DMS 273 (cell line): Measurements from ENCODE around the gene JDP2.
"Not testable (repeated sequence)": the region's sequence is repeated elsewhere in the genome, so short reads cannot be mapped to it uniquely, and the experiment has no call there.

Source experiments
- DNase-seq: peaks from one replicate; lab custom pipeline; 2025; ENCODE audit not compliant: unreplicated experiment; lab: John Stamatoyannopoulos, UW

Gene JDP2, protein sequence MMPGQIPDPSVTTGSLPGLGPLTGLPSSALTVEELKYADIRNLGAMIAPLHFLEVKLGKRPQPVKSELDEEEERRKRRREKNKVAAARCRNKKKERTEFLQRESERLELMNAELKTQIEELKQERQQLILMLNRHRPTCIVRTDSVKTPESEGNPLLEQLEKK

DNA sequence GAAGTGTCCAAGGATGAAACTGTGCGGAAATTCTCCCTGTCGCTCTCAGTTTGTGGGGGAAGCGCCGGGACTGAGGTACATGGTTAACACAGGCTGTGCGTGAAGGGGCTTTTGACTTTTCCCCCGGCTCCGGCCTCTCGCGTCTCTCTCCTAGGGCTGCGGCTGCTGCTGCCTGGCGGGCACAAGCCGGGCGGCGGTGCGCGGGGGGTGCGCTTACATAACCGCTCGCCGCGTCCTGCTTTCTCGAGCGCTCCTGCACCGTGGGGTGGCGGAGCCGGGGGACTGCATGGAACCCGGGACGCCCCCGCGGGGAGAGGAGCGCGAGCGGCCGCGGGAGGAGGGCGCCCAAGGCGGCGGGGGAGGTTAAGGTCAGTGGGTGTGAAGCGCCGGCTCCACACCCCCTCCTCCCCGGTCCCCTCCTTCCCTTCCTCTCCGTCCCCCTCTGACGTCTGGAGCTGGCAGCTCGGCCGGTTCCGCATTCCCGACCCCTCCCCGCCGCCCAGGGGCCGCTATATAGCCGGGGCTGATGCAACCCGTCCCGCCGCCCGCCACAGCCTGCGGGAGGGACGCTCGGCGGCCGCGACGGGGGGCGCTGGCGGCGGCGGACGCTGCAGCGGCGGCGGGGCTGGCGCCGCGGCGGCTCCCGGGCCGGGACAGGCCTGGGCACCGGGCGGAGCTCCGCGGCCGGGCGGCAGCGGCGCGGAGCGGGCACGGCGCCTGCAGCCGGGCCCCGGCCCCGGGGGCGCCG is at the start of gene JDP2:
JDP2 (plus strand) TSS at position 541 of the 748 bp plus-strand sequence. CDS start 9,899 bp downstream, outside the sequence.
- peak; percentile 83 for DNase-seq

DNA sequence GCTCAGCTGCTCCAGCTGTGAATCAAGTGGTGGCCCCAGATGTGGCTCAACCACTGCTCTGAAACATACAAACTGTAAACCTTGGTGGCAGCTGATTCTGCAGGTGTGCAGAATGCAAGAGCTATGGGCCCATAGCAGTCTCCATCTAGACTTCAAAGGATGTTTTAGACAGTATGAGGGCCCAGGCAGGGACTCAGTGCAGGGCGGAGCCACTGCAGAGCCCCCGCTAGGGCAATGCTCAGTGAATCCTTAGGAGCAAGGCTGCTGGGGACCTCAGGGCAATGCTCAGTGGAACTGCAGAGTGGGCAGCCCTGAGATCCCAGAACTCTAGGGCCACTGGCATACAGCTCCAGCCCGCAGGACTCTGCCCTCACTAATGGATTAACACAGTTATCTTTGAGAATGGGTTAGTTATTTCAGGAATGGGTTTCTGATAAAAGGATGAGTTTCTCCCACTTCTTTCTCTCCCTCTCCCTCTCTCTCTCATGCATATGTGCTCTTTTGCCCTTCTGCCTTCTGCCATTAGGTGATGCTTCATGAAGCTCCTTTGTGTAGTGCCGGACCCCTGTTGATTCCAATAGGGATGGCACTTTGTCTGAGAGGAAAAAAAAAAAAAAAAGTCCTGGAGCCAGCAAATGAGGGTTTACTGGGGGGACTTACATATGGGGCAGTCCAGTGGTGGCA is 48.4 kb upstream of the JDP2 start:
- DNase-seq: no peak

DNA sequence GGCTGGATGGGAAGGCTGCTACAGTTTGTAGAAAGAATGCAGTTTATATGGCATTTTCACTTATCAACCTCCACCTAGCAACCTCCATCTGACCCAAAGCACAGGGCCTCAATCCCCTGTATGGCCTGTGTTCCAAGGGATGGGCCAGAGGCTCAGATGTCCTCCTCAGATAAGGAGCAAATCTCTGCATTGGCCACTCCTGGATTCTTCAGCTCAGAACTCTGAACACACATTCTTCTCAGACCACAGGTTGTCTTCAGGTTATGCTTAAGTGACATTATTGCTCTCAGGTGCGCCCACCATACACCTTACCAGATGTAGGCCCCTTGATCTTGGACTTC is 47.9 kb upstream of the JDP2 start:
- no peak for DNase-seq

DNA sequence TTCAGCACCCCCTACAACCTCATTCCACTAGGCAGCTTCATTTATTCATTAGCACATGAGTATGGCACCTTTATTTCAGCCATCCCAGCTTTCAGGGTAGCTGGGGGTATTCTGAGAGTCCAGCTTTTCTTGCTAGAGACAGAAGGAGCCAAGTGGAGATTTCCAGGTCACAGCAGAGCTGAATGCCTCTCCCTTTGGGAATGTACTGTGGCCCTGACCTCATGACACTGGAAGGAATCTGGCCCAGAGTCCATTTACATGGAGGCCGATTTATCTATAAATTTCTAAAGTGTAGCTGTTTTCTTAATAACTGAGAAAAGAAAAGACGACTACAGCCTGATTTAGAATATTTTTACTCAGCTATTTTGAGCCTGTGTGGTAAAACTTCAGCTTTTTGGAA is 47.2 kb upstream of the JDP2 start:
- no peak for DNase-seq

DNA sequence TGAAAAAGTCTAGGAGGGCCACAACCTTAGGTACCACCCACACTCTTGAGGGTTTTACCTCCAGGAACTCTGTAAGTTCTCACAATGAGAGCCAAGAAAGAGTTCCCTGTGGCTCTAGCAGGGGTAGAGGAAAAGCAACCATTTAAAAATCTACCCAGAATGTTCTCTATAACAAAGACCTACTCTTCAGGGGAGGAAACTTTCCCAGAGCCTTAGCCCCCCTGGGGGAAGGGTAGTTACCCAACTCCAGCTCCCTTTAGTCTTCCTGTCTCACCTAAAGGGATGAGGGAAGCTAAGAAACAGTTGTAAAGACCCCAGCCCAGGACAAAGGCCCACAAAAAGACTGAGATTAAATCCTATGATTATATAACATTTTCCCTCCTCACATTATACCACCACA is 46.2 kb upstream of the JDP2 start:
- no peak for DNase-seq

DNA sequence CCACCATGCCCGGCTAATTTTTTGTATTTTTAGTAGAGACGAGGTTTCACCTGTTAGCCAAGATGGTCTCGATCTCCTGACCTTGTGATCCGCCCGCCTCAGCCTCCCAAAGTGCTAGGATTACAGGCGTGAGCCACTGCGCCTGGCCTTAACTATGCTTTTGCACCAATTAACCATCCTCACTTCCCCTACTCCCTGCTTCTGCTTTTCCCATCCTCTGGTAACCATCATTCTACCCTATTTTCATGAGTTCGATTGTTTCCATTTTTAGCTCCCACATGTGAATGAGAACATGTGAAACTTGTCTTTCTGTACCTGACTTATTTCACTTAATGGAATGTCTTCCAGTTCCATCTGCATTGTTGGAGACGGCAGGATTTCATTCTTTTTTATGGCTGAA is 44.6 kb upstream of the JDP2 start:
- DNase-seq: not testable (repeated sequence)

DNA sequence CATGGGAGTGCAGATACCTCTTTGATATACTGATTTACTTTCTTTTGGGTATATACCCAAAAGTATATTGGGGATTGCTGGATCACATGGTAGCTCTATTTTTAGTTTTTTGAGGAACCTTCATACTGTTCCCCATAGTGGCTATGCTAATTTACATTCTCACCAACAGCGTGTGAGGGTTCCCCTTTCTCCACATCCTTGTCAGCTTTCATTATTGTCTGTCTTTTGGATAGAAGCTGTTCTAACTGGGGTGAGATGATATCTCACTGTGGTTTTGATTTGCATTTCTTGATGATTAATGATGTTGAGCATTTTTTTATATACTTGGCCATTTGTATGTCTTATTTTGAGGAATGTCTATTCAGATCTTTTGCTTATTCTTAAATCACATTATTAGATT is 44.1 kb upstream of the JDP2 start:
- no peak for DNase-seq

DNA sequence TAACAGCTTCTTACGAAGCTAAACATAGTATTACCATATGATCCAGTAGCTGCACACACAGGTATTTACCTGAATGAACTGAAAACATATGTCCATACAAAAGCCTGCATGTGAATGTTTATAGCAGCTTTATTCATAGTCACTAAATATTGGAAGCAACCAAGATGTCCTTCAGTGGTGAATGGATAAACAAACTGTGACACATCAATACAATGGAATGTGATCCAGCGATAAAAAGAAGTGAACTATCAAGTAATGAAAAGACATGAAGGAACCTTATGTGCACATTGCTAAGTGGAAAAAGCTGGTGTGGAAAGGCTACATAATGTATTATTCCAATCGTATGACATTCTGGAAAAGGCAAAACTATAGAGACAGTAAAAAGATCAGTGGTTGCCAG is 38.1 kb upstream of the JDP2 start:
- no peak for DNase-seq

DNA sequence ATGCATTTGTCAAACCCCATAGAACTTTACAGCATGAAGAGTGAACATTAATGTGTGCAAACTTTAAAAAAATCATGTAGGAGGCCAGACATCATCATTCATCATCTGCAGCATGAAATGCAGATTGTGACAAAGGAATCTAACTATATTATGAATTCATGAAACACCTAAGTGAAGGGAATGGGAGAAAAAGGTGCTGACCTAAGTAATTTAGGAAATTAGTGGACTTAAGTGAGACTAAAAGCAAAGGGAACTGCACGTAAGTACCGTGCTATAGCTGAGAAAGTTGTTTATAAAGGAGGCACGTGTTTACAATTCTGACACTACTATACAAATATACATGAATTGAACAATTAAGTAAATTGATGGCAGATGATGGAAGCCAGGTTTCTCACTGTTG is 37.6 kb upstream of the JDP2 start:
- DNase-seq: no peak

DNA sequence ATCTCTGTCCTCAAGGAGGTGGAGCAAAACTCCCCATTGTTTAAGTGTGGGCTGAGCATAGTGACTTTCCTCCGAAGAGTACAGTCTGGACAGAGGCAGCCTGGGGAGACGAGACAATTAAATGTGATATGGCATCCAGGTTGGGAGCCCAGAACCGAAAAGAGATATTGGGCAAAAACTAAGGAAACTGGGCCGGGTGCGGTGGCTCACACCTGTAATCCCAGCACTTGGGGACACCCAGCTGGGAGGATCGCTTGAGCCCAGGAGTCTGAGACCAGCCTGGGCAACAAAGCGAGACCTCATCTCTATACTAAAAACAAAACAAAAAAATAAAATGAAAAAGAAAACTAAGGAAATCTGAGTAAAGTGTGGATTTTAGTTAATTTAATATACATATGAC is 35.9 kb upstream of the JDP2 start:
- DNase-seq: no peak

DNA sequence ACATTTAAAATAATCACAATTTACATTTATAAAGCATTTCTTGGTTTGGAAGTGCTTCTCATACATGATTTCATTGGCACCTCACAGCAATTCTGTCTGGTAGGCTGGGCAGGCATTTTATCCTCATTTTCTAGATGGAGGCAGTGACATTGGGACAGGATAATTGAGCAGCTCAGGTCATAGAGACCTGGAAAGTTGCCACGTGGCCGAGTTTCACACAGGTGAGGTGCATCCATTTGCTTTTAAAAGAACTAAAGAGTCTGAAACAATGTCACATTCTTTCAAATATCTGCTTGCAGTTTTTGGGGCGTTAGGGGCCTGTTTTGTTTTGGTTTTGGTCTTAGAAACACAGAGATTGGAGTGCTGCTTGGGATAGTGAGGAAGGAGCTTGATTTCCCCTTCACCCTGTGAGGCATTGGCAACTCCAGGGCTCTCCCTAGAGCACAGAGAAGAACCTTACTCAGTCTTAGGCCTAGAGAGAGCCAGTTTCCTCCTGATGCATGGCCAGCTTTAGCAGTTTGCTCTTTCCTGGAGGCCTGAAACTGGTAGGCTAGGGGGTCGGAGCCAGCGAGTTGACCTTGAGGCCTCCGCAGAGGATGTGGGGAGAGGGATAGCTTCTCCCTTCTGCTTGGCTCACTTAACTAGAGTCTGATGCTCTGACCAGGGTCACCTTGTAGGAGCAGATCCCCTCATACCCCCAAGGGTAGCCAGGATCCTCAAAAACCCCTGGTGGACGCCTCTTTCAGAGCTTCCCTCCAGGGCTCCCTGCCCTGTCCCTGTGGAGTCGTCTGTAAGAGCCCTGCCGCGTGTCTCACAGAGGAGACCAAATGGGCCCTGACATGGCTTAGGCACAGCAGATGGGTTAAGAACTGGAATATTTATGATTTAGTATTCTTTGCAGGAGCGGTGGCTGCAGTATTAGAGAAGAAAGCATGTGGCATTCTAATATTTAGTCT is 34.9 kb upstream of the JDP2 start:
- no peak for DNase-seq

DNA sequence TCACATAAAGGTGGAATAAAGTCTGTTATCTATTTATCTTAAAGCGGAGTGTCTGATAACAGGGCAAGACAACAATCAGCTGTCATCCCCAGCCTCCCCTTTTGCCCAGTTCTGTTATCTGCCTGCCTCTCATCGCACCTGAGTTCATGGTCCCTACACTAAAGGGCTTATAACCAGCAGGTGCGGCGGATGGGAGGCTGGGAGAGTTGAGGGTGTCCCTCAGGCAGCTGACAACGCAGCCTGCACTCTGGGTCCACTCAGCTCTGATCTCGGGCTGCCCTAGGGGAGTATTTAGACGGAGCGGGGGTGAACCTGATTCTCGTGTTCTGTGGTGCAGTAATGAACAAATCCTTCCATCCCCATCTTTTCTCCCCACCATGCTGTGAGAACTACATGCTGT is 34.0 kb upstream of the JDP2 start:
- DNase-seq: no peak

DNA sequence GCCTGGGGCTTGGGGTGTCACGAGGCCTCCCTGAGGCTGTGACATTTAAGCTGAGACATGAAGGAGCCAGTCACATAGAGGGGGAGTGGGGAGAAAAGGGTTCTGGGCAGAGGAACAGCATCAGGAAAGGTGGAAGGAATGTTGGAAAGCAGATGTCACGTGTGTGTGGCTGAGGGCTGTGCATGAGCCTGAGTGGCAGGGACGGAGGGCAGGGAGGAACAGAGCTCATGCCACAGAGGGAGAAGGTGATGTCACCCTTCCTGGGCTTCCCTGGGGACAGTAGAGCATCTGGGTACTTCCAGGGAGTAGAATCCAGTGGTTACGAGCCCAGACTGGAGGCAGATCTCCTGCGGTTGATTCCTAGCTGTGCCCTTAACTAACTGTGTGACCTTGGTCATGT is 32.0 kb upstream of the JDP2 start:
- DNase-seq: peak; percentile 11

DNA sequence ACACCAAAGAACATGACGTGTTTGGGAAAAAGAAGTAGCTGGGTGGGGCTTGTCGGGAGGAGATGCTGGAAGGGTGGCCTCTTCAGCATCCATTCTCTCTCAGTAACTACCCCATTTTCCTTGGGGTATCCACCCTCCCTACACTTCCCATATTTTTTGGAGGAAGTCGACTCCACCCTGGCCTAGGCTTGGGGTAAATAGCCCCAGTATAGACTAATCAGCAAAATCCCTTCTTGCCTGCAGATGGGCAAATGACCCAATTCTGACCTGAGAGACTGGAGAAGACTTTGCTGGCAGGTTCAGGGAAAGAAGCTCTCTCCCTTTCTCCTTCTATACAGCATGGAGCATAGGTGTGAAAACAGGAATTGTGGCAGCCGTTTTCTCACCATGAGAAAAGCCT is 28.5 kb upstream of the JDP2 start:
- no peak for DNase-seq

DNA sequence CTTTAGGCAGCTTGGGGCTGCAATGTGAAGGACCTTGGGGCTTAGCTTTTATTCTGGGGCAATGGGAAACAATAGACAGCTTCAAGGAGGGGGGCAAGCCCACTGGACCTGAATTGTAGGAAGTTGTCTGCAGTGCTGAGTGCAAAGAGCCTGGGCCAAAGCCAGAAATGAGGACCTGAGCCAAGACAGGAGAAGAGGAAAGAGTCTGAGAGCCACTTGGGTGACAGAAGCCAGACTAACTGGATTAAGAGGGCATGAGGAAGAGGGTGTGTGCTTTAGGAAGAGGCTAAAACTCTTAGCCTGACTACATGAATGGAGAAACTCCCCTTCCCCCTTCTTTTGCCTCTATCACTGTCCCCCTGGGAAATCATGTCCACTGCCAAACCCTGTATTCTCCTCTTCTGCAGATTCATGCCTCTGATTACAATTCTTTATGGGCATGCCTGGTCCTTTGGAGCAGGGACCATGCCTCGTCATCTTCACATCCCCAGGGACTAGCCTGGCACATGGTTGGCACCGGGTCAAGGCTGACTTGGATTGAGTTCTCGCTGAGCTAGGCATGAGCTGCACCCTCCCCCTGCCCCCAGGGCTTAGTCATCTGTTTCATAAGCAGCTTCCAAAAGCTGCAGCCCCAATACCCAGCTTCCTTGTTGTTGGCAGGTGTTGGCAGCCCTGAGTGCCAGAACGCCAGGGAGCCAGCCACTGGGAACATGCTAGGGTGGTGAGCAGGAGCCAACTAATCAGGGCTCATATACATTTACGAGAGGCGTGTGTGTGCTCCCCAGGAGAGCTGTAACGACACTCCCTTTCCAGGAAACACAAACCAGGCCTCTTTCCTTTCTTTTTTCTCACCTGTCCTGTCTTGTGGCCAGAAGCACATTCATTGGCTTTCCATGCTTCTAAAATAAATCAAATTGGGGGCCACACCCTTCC is 27.7 kb upstream of the JDP2 start:
- DNase-seq: peak; percentile 92

DNA sequence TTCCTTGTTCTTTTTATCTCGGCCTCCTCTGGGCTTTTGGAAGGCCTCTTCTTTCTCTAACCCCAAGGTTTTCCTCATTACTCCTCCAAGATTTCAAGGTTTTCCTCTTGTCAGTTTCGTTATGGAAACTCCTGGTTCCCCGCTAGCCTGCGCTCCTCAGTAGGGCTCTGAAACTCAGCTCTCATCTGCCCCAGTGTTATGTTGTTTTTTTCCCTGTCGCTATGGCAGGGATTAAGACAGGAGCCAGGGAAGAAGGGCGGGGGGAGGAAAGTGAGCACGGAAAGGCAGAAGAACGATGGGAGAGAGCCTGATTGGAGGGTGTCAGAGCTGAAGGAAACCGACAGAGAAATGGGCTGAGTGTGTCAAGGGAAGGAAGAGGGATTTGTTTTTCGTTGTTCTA is 26.5 kb upstream of the JDP2 start:
- no peak for DNase-seq

DNA sequence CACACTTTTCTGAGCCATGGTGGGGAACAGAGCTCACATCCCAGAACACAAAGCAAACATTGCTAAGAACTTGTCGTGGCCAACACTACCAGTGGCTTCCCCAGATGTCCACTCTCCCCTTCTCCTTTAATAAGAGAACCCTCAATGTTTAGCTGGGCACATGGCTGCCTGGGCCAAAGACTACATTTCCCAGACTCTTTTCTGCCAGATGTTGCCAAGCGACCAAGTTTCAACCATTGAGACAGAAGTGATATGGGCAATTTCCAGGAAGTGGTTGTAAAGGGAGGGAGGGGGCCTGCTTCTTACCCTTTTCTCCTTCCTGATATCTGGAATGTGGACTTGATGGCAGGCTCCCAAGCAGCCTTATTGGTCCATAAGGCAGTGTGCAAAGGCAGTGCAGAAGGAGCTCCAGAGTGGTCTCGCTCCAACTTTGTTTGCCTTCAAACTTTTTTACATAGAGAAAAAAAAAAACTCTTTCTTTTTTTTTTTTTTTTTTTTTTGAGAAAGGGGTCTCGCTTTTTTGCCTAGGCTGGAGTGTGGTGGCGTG is 24.9 kb upstream of the JDP2 start:
- peak; percentile 53 for DNase-seq

DNA sequence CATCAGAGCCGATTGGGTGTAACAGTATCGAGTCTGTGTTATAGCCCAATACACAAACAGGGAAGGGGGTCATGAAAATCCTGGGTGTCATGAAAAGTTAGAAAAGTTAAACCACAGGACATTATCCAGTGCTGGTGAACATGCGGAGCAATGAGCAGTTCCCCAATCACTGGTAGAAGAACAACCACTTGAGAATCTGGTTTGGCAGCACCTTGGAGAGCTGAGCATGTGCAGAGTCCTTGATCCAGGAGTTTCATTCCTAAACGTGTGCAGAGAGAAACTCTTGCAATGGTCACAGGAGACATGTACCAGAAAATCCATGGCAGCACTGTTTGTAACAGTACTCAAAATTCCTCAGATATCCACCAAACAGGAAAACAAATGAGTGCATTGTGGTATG is 23.0 kb upstream of the JDP2 start:
- no peak for DNase-seq

DNA sequence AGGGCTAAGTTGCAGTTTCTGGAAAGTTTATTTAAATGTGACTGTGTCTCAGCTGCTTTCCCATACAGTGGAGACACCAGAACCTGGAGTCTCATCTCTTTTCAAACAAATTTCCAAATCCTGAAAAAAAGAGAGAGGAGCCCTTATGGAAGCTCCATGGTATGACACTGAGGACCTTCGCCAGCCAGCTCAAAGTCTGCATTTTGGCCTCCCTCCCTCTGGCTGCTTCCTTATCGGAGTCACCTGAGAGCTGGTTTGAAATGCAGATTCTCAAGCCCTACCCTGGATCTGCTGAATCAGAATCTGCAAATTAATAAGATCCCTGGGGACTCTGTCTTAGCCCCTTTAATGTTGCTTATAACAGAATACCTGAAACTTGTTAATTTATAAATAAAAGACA is 21.7 kb upstream of the JDP2 start:
- no peak for DNase-seq

DNA sequence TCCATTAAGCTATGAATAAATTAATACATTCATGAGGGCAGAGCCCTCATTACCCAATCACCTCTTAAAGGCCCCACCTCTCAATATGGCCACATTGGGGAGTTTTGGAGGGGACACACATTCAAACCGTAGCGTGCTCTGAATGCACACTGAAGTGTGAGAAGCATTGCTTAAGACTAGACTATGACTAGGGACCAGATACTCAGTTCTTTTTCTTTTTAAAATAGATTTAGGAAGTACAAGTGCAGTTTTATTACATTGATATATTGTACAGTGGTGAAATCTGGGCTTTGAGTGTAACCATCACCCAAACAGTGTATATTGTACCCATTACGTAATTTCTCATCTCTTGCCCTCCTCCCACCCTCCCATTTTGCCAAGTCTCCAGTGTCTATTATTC is 21.0 kb upstream of the JDP2 start:
- no peak for DNase-seq
